HG02943 (cell line): Measurements from ENCODE around the gene ACRV1.
"Not testable (repeated sequence)": the region's sequence is repeated elsewhere in the genome, so short reads cannot be mapped to it uniquely, and the experiment has no call there.

Experiments
- ATAC-seq: cut with Tn5 transposase; IDR thresholded peaks from one replicate; pipeline ENCODE4 v1.9.1; 2021; ENCODE audit warnings: mild to moderate bottlenecking, low read depth, moderate library complexity; ENCODE audit not compliant: unreplicated experiment

ACRV1 gene, protein sequence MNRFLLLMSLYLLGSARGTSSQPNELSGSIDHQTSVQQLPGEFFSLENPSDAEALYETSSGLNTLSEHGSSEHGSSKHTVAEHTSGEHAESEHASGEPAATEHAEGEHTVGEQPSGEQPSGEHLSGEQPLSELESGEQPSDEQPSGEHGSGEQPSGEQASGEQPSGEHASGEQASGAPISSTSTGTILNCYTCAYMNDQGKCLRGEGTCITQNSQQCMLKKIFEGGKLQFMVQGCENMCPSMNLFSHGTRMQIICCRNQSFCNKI

GRCh38 chr11:125680747-125681146 is at the start of gene ACRV1:
ACRV1 (minus strand) TSS chr11:125680847; CDS start chr11:125680780, 67 bp downstream.
- no peak for ATAC-seq

DNA sequence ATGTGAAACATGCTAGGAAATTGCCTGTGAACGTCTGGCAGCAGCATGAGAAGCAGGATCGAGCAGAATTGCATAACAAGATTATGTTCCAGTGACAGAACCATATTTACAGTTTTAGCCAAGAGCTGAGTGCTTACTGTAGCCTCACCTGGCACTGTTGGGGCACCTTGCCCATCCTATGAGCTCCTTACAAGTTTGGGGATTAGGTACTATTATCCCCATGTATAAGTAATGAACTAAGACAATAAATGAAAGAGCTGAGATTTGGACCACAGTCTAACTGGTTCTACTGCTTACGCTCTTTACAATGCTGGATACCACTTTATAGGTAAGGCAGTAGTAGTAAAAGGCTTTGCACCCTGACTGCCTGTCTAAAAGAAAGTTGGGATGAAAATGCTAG is 48.3 kb upstream of the ACRV1 start:
- ATAC-seq = no peak

DNA sequence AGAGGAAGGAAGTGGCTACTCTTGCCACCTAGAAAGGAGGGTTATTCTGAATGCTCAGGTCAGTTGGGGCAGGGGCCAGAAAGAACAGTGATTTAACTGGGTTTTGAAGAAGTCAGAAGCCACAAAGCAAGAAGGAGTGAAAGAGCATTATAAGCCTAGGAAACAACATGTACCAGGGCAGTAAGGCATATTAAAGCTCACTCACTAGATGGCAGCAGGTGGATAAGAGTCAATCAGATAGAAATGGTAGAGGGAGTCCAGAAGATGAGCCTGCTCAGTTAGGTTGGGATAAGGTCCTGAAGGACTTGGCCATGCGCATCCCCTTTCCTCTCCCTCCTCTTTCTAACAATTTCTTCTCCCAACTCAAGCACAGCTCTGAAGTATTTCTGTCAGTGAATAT is 43.5 kb upstream of the ACRV1 start:
- ATAC-seq = no peak

DNA sequence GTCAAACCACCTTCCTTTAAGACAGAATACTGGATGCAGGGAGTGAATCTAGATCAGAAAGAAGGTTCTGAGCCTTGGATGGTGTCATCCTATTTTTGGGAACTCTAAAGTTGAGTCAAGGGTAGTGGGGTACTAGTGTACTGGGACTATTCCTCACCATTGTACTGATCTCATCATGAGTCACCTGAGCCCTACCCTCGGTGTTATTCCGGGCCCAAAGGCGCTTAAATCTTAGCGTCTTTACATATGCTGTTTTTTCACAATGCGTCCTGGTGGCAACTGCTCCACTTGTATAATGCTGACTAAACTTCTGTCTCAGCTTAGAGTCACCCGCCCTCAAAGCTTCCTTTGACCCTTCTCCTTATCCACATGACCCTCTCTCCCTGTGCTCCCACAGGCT is 40.1 kb upstream of the ACRV1 start:
- no peak for ATAC-seq

DNA sequence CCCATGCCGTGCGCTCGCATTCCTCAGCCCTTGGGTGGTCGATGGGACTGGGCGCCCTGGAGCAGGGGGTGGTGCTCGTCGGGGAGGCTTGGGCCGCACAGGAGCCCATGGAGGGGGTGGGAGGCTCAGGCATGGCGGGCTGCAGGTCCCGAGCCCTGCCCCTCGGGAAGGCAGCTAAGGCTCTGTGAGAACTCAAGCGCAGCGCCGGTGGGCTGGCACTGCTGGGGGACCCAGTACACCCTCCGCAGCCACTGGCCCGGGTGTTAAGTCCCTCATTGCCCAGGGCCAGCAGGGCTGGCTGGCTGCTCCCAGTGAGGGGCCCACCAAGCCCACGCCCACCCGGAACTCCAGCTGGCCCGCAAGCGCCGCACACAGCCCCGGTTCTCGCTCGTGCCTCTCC is 24.0 kb upstream of the ACRV1 start:
- not testable (repeated sequence) for ATAC-seq

- ATAC-seq = no peak
Measured at GRCh38 chr11:125701858-125702621, 21.4 kb upstream of the ACRV1 start.

GRCh38 chr11:125701018-125701610 is 20.5 kb upstream of the ACRV1 start:
- no peak for ATAC-seq

DNA sequence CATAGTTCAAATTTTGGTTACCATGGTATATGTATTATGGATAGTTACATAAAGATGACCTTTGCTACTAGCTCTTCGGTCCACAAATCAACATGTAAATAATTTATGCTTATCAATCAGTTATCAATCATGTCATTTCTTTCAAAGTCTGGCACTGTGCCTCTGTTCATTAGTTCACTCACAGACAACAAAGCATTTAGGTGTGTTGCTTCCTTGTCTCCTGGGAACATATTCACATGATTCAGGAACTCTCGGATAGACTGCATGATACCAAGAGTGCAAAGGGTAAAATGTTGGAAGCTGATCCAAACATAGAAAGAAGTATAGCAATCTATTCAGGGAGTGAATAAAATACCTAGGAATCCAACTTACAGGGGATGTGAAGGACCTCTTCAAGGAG is 14.3 kb upstream of the ACRV1 start:
- ATAC-seq = no peak

DNA sequence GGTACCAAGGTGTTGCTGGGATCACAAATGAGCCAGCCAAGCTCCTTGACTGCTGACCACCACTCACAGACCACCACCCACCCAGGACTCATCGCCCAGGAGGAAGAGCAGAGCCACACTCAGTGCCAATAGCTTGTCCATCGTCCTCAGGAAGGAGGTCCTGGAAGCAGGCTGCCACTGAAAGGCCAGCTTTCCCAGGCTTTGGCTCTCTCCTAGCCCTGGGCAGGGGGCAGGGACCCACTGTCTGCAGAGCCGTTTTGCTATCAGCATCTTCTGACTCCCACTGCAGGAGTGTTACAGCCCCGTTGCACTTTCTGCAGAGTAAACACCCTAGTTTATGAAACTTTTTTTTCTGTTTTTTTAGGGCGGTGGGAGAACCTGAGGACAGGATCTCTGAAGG is 12.2 kb upstream of the ACRV1 start:
- no peak for ATAC-seq

GRCh38 chr11:125690006-125690405 is 9.4 kb upstream of the ACRV1 start:
- ATAC-seq = no peak

DNA sequence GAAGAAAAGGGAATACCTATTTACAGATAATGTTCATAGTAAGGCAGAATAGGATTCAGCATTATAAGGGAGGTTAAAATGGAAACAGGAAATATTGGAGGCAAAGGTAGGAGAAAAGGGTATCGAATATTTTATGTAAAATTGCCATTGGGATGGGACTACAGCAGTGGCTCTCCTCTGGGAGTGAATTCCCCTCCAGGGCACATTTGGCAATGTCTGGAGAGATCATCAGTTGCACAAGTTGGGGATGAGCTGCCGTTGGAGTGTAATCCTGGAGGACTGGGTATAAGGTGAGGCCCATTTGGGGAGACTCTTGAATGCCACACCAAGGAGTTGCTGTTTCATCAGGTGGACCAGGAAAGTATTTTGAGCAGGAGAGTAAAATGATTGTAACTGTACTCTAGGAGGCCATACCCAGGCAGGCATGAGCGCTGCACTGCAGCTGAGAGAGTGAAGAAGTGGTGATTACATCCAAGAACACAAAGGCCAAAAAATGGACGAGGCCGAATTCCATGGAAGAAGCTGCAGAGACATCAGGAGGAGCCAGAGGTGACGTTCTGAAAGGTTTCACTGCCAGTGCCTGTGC is 8.7 kb upstream of the ACRV1 start:
- ATAC-seq = no peak

DNA sequence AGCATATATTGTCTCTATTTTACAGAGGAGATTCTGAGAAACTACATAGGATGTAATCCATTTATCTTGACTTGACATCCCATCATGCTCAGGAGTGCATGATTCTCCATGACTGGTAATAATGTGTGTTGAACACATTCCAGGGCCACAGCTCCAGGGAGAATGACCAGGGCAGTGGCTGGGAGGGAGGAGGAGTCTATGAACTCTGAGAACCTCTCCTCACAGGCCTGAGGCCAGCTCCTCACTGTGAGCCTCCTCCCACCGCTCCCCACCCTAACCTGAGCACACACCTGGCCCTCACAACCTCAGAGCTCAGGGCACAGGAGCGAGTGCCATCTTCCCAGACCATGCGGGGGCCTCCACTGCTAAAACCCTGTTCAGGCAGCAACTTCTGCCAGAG is 8.0 kb upstream of the ACRV1 start:
- no peak for ATAC-seq

DNA sequence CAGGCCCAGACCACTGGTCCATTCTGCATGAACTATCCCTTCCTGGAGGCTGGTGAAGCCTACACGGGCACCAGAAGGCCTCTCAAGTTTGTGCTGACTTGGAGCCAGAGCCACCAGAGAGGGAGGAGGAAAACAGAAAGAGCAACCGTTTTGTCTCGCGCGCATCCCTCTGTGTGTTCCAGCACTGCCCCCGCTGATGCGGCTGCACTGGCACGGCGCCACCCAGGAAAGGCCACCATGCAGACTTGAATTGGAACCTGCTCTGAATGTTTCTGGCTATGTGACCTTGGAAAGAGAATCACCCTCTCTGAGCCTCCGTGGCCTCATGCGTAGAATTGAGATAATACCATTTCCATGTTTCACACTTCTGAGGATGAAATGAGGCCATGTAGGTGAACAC is 7.4 kb upstream of the ACRV1 start:
- ATAC-seq = no peak

- ATAC-seq = no peak
Measured at GRCh38 chr11:125685228-125685627, 4.6 kb upstream of the ACRV1 start.

DNA sequence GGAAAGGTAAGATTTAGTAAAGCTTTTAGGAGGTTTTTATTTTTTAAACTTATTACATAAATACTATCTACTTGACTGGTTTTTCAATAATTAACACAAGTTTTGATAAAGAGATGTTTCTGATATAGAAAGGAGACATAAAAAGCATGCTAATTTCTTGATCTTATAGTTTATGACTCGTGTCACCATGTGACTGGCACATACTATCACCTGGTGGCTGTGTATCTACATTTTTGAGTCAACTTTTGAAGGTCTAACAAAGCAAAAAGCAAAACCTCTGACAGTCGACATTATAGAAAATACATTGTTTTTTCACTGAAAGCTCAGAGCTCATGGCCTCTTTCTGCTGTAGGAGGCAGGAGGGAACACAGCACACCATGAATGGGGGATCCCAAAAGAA is 810 bp downstream of the ACRV1 start:
- no peak for ATAC-seq

- no peak for ATAC-seq
Measured at GRCh38 chr11:125679397-125679796, 1.2 kb downstream of the ACRV1 start.

DNA sequence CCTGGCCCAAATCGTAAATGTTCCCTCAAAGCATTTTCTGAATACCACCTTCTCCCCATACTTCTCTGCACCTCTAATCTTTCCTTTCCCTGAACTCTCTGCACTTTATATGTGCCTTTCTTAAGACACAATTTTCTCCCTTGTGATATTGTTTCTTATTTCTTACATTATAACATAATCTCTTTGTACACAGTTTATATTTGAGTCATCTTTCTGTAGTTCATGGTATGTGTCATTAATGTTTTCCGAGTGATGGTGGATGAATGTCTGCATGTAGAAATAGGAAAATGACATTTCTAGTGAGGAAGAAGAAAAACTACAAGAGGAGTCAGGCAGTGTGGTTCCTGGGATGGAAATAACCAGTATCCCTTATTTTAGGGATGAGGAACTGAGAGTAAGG is 5.5 kb downstream of the ACRV1 start:
- no peak for ATAC-seq

- ATAC-seq = no peak
Measured at GRCh38 chr11:125674210-125674609, 6.4 kb downstream of the ACRV1 start.

DNA sequence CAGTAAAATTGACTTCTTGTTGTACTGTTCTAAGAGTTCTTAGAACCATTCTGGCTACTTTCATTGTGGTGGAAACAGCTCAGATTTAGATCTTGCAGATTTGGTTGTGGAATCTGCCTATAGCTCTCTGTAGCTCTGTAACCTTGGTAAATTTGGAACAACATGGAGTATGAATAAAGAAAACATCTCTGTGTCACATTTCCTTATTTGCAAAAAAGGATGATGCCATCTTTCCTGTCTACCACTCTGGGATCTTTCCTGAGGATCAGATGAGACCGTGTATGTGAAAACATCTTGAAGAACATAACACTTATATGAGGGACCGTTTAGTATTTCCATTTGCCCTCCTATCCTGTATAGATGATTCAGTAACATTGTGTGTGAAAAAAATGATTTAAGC is 9.1 kb downstream of the ACRV1 start:
- ATAC-seq = no peak

GRCh38 chr11:125670172-125670571 is 10.5 kb downstream of the ACRV1 start:
- ATAC-seq = no peak

- no peak for ATAC-seq
Measured at GRCh38 chr11:125667151-125667550, 13.5 kb downstream of the ACRV1 start.
